Endothelial cell of umbilical vein (primary cell): ENCODE data around the gene PRR18.

Source experiments
- EZH2 ChIP-seq: IDR thresholded peaks from 2 replicates; pipeline ENCODE4 v1.6.1; 2012; ENCODE audit warnings: borderline replicate concordance, low read depth, mild to moderate bottlenecking, moderate library complexity, low read length, inconsistent platforms; ENCODE audit not compliant: severe bottlenecking
- FOS ChIP-seq: IDR thresholded peaks from 2 replicates; pipeline ENCODE4 v1.6.1; 2011; ENCODE audit warnings: mild to moderate bottlenecking, low read length, moderate library complexity, borderline replicate concordance; ENCODE audit not compliant: insufficient read depth
- GATA2 ChIP-seq: IDR thresholded peaks from 2 replicates; pipeline ENCODE4 v1.7.0; 2011; ENCODE audit warnings: low read depth, mild to moderate bottlenecking, moderate library complexity, mixed read lengths, low read length; ENCODE audit not compliant: insufficient read length, insufficient read depth
- JUN ChIP-seq: IDR thresholded peaks from 2 replicates; pipeline ENCODE4 v1.6.1; 2011; ENCODE audit warnings: borderline replicate concordance, low read depth; ENCODE audit not compliant: insufficient read length, insufficient read depth
- MAX ChIP-seq: IDR thresholded peaks from 2 replicates; pipeline ENCODE4 v1.6.1; 2011; ENCODE audit not compliant: insufficient read depth, insufficient read length
- MYC ChIP-seq: IDR thresholded peaks from one replicate; pipeline ENCODE4 v1.6.1; 2011; ENCODE audit warnings: mild to moderate bottlenecking, low read depth, low read length
- POLR2A ChIP-seq: IDR thresholded peaks from 2 replicates; pipeline ENCODE4 v1.6.1; 2012; ENCODE audit warnings: low read depth, mild to moderate bottlenecking, control low read depth, low read length
- POLR2AphosphoS5 ChIP-seq: IDR thresholded peaks from 2 replicates; pipeline ENCODE4 v1.6.1; 2012; ENCODE audit warnings: low read depth, mild to moderate bottlenecking, control low read depth, low read length, moderate library complexity; ENCODE audit not compliant: insufficient read depth
- TF ChIP-seq, protein P1 (sequence below), 2 donors: IDR thresholded peaks; 1 replicate in 1 of 2; 2 replicates in 1 of 2; pipeline ENCODE4 v1.5.1; 2011; ENCODE audit warnings: low read length in 2 of 2, mild to moderate bottlenecking in 2 of 2, moderate library complexity in 2 of 2, control low read depth in 1 of 2, inconsistent platforms in 1 of 2, low read depth in 1 of 2; ENCODE audit not compliant: insufficient read depth in 1 of 2; ENCODE audit errors: extremely low read depth in 1 of 2

DNA sequence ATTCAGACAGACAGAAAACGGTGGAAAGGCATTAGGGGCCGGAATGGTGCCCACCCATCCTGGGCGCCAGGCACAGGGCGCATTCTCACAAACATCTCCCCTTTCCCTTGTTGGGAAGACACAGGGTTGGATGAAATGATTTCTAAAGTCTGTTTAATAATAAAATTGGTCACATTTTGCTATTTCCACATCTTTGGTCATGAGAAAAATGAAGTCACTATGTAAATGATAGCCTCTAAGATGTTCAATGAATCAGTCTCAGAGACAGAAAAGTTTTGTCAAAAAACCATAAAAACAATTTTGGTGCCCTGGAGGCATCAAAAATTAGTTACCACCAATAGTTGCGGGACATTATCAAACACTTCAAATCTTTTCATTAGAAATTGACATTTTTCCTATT is 40.7 kb downstream of the PRR18 start:
- TF ChIP-seq, protein P1, sequence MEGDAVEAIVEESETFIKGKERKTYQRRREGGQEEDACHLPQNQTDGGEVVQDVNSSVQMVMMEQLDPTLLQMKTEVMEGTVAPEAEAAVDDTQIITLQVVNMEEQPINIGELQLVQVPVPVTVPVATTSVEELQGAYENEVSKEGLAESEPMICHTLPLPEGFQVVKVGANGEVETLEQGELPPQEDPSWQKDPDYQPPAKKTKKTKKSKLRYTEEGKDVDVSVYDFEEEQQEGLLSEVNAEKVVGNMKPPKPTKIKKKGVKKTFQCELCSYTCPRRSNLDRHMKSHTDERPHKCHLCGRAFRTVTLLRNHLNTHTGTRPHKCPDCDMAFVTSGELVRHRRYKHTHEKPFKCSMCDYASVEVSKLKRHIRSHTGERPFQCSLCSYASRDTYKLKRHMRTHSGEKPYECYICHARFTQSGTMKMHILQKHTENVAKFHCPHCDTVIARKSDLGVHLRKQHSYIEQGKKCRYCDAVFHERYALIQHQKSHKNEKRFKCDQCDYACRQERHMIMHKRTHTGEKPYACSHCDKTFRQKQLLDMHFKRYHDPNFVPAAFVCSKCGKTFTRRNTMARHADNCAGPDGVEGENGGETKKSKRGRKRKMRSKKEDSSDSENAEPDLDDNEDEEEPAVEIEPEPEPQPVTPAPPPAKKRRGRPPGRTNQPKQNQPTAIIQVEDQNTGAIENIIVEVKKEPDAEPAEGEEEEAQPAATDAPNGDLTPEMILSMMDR (IDR thresholded peaks at IDR 0.05; ENCODE audit: extremely low read depth in 1 of 2, insufficient read depth in 1 of 2, low read depth in 1 of 2, low read length in 2 of 2), result no peak
- TF ChIP-seq POLR2A, result no peak
- TF ChIP-seq EZH2, result no peak
- no peak for TF ChIP-seq JUN
- no peak for TF ChIP-seq POLR2AphosphoS5
- TF ChIP-seq MYC, result no peak
- TF ChIP-seq FOS, result no peak
- TF ChIP-seq MAX, result no peak
- no peak for TF ChIP-seq GATA2
